Activated CD8-positive, alpha-beta T cell treated with anti-CD3 and anti-CD28 coated beads for 36 hours (primary cell): ENCODE measurements around the gene STK11. TPM values are rescaled to one million over a fixed set of nuclear protein-coding genes. Genes with fewer than 3 reads are reported as not detected.

Experiments
- ATAC-seq: fragments of 200-7000 bp; cut with Tn5 transposase; one replicate; pipeline ENCODE4 v1.10.0; 2021; ENCODE audit warnings: mild to moderate bottlenecking, moderate library complexity
- CTCF ChIA-PET: fragments of 350-600 bp; sonication (Branson Sonifier 250); formaldehyde crosslinking; loops from one replicate; lab custom pipeline; 2021; ENCODE audit warnings: antibody characterized with exemption; lab: Charles Lee
- POLR2A ChIA-PET: fragments of 350-600 bp; sonication (Branson Sonifier 250); formaldehyde crosslinking; loops from one replicate; lab custom pipeline; 2021; ENCODE audit warnings: antibody characterized with exemption; lab: Charles Lee
- DNase-seq: peaks from one replicate; pipeline ENCODE4 v3.0.0-alpha.2; 2020
- H3K27ac Mint-ChIP-seq: one replicate; pipeline ENCODE4 v1.8.0; 2021; ENCODE audit warnings: mild to moderate bottlenecking, mixed read lengths
- H3K27me3 Mint-ChIP-seq: one replicate; pipeline ENCODE4 v1.8.0; 2021; ENCODE audit warnings: mixed read lengths
- H3K36me3 Mint-ChIP-seq: one replicate; pipeline ENCODE4 v1.8.0; 2021; ENCODE audit warnings: low read depth, mixed read lengths
- H3K4me1 Mint-ChIP-seq: one replicate; pipeline ENCODE4 v1.8.0; 2021; ENCODE audit warnings: low read depth, mixed read lengths
- H3K4me3 Mint-ChIP-seq: one replicate; pipeline ENCODE4 v1.8.0; 2021; ENCODE audit warnings: mild to moderate bottlenecking, moderate library complexity, mixed read lengths
- H3K9me3 Mint-ChIP-seq: one replicate; pipeline ENCODE4 v1.8.0; 2021; ENCODE audit warnings: mixed read lengths
- CTCF ChIP-seq: fragments of 200-600 bp; IDR thresholded peaks from one replicate; pipeline ENCODE4 v1.8.0; 2022; ENCODE audit warnings: antibody characterized with exemption, mild to moderate bottlenecking
- intact Hi-C: fragments of 100-400 bp; cut with micrococcal nuclease; formaldehyde crosslinking; loops from one replicate; pipeline ENCODE4 v1.10.0; 2022
- total RNA-seq, 2 experiments: library from RNA; stranded (reverse); gene quantifications; one replicate each; pipeline ENCODE4 v1.2.3, GENCODE V29; 2021

STK11 gene
- total RNA-seq, 2 experiments from 2014 or later: 55.1 to 58.0 TPM

GRCh38 chr19:1236576-1236975 lies 31.0 kb downstream of the STK11 start:
- CTCF ChIA-PET: no interaction called here
- peaks cover under 1% of the 10 kb centered on the region for H3K36me3 Mint-ChIP-seq
- no peaks in the 10 kb centered on the region for H3K9me3 Mint-ChIP-seq
- TF ChIP-seq CTCF: no peak
- H3K4me3 Mint-ChIP-seq: peak overlapping the region; percentile 17
- H3K27me3 Mint-ChIP-seq: peaks cover 8% of the 10 kb centered on the region
- ATAC-seq (no peak), DNase-seq (no peak)
- no peak overlapping the region for H3K27ac Mint-ChIP-seq
- POLR2A ChIA-PET: interaction anchor here (0.9 to 1.3 kb wide), 3 partner anchors 16 to 33 kb away, joined by 3 to 4 read pairs (median 3); partner anchors contain the start of gene CIRBP
- intact Hi-C loops: no loop called here
- H3K4me1 Mint-ChIP-seq: peaks cover 18% of the 10 kb centered on the region

GRCh38 chr19:1237027-1237659 lies 31.6 kb downstream of the STK11 start:
- no peak for DNase-seq

GRCh38 chr19:1237754-1238368 lies 32.3 kb downstream of the STK11 start, which contains the start of gene CBARP:
TSS of gene CBARP (minus strand) at chr19:1238005. CDS start at chr19:1236100, 1,905 bp downstream.
- TF ChIP-seq CTCF: no peak
- peak; percentile 31 for DNase-seq
- H3K27me3 Mint-ChIP-seq: peaks cover 8% of the 10 kb centered on the region
- ATAC-seq: no peak
- H3K9me3 Mint-ChIP-seq: no peaks in the 10 kb centered on the region
- ChIA-PET POLR2A (interaction anchor here (0.7 to 1.5 kb wide), 6 partner anchors 12 to 158 kb away, joined by 3 to 4 read pairs (median 4); no protein-coding TSS in a partner anchor), CTCF (interaction anchor here (0.9 kb wide), 1 partner anchor 253 kb away, joined by 6 read pairs; the partner anchor contains the start of gene WDR18)
- peaks cover 20% of the 10 kb centered on the region for H3K4me1 Mint-ChIP-seq
- peak within 1 kb of the TSS; percentile 70 for H3K4me3 Mint-ChIP-seq
- intact Hi-C loops: no loop called here
- H3K27ac Mint-ChIP-seq: peak within 1 kb of the TSS; percentile 48
- H3K36me3 Mint-ChIP-seq: peaks cover 4% of the 10 kb centered on the region

More at GRCh38 chr19:1237027-1237659, 31.6 kb downstream of the STK11 start:
- CTCF ChIA-PET: no interaction called here
- Mint-ChIP-seq H3K27ac (no peak overlapping the region), H3K9me3 (no peaks in the 10 kb centered on the region), H3K4me3 (peak overlapping the region; percentile 47), H3K4me1 (peaks cover 18% of the 10 kb centered on the region), H3K27me3 (peaks cover 8% of the 10 kb centered on the region), H3K36me3 (peaks cover 2% of the 10 kb centered on the region)
- POLR2A ChIA-PET: interaction anchor here (1.3 to 1.5 kb wide), 3 partner anchors 16 to 157 kb away, joined by 3 to 4 read pairs (median 3); partner anchors contain the start of gene CIRBP
- no peak for TF ChIP-seq CTCF
- no peak for ATAC-seq
- intact Hi-C loops: no loop called here

GRCh38 chr19:1238369-1239303 lies 33.1 kb downstream of the STK11 start:
- no peak for TF ChIP-seq CTCF
- DNase-seq (no peak), ATAC-seq (no peak)
- Mint-ChIP-seq H3K4me1 (peaks cover 27% of the 10 kb centered on the region), H3K27ac (peak overlapping the region; percentile 48), H3K36me3 (peaks cover 4% of the 10 kb centered on the region), H3K4me3 (peak overlapping the region; percentile 70), H3K27me3 (peaks cover 8% of the 10 kb centered on the region), H3K9me3 (no peaks in the 10 kb centered on the region)
- intact Hi-C loops: no loop called here
- CTCF ChIA-PET: interaction anchor here (0.9 to 1.1 kb wide), 2 partner anchors 28 to 254 kb away, joined by 4 to 6 read pairs; partner anchors contain the start of gene WDR18
- POLR2A ChIA-PET: interaction anchor here (0.7 to 1.5 kb wide), 7 partner anchors 13 to 159 kb away, joined by 3 to 4 read pairs (median 3); no protein-coding TSS in a partner anchor
